ENCODE data around the gene CCDC186.
A peak's percentile ranks its signal among the peaks of the same experiment; 100 is the strongest.

CCDC186 gene

DNA sequence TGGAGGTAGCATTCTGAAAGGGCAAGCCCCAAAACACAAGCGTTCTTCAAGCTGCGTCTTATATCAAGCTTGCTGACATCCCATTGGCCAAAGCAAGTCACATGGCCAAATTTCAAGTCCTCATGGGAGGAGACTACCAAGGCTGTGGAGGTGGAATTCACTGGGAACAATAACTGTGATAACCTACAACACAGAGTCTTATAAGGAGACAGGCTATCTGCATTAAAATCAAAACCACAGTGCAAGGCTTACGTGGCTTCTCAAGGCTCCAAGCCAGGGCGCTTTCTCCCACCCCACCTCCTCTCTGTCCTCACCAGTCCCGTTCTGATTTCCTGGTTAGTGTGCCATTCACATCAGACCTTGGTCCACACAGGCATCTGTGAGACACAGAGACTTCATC, 91.0 kb downstream of the CCDC186 start:
- TF ChIP-seq, protein P1, sequence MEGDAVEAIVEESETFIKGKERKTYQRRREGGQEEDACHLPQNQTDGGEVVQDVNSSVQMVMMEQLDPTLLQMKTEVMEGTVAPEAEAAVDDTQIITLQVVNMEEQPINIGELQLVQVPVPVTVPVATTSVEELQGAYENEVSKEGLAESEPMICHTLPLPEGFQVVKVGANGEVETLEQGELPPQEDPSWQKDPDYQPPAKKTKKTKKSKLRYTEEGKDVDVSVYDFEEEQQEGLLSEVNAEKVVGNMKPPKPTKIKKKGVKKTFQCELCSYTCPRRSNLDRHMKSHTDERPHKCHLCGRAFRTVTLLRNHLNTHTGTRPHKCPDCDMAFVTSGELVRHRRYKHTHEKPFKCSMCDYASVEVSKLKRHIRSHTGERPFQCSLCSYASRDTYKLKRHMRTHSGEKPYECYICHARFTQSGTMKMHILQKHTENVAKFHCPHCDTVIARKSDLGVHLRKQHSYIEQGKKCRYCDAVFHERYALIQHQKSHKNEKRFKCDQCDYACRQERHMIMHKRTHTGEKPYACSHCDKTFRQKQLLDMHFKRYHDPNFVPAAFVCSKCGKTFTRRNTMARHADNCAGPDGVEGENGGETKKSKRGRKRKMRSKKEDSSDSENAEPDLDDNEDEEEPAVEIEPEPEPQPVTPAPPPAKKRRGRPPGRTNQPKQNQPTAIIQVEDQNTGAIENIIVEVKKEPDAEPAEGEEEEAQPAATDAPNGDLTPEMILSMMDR (IDR thresholded peaks at IDR 0.05; ENCODE audit: borderline replicate concordance, extremely low read depth, low read length, poor library complexity, severe bottlenecking), result no peak
- TF ChIP-seq EZH2 (IDR thresholded peaks at IDR 0.05; ENCODE audit: borderline replicate concordance, low read depth, low read length, severe bottlenecking), result no peak
- Histone ChIP-seq H3K9me3 (ENCODE audit: insufficient read depth, low read length, severe bottlenecking) (no peaks in the 10 kb centered on the region), H2AFZ (ENCODE audit: low read depth, low read length) (peak overlapping the region; percentile 43; the same call in 1 of the 2 replicates), H3K4me2 (ENCODE audit: insufficient read depth, low read length) (no peak overlapping the region), H3K4me3 (ENCODE audit: low read depth in 1 of 2, low read length in 2 of 2) (no peak overlapping the region), H3K27me3 (ENCODE audit: insufficient read depth, low read length, poor library complexity) (no peaks in the 10 kb centered on the region), H3K79me2 (ENCODE audit: insufficient read depth, low read length) (no peaks in the 10 kb centered on the region), H3K27ac (ENCODE audit: low read length) (peak overlapping the region; percentile 28; the same call in 1 of the 2 replicates), H3K4me1 (ENCODE audit: insufficient read depth, low read length) (peaks cover 14% of the 10 kb centered on the region), H3K9ac (ENCODE audit: low read depth, low read length) (no peak overlapping the region), H4K20me1 (ENCODE audit: insufficient read depth, low read length) (no peaks in the 10 kb centered on the region), H3K36me3 (ENCODE audit: insufficient read depth, low read length) (no peaks in the 10 kb centered on the region)
- DNase-seq, result peak; percentile 44
- peak; percentile 73 for ATAC-seq (ENCODE audit: insufficient read depth, low read depth)

DNA sequence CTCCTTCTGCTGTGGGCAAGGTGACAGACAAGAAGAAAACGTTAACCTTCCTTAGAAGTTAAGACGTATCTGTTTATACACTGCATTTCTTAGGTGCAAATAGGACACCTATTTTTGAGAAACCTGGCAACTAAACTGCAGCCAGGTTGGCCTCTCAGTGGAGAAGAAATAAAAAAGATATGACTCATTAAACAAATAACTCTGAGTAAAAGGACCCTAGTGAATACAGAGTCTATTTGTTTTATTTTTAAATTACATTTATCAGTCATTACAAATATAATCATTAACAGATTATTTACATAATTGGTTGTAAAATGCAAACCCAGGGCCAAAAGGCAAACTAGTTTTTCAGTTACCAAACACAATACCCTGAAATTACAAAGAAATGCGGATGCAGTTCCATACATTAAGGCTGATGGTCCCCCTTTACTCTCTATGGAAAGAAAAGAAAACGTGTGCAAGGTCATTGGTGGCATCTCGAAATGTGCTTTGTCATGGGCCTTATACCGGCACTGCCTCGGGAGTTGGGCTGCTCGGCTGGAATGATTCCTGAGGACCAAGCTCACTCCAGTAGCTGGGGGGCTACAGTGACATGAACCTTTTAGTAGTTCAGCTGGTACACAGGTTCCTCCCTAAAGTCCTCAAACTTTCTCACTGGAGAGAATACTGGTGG, 92.0 kb downstream of the CCDC186 start:
- no peak overlapping the region for H3K27ac ChIP-seq (ENCODE audit: low read length)
- TF ChIP-seq, protein P1 (IDR thresholded peaks at IDR 0.05; ENCODE audit: borderline replicate concordance, extremely low read depth, low read length, poor library complexity, severe bottlenecking), result no peak
- TF ChIP-seq EZH2 (IDR thresholded peaks at IDR 0.05; ENCODE audit: borderline replicate concordance, low read depth, low read length, severe bottlenecking), result no peak
- no peaks in the 10 kb centered on the region for H4K20me1 ChIP-seq (ENCODE audit: insufficient read depth, low read length)
- DNase-seq, result no peak
- H2AFZ ChIP-seq (ENCODE audit: low read depth, low read length), result peak overlapping the region; percentile 23; the same call in 1 of the 2 replicates
- H3K4me1 ChIP-seq (ENCODE audit: insufficient read depth, low read length), result peaks cover 14% of the 10 kb centered on the region
- H3K79me2 ChIP-seq (ENCODE audit: insufficient read depth, low read length), result no peaks in the 10 kb centered on the region
- H3K4me2 ChIP-seq (ENCODE audit: insufficient read depth, low read length), result no peak overlapping the region
- no peaks in the 10 kb centered on the region for H3K9me3 ChIP-seq (ENCODE audit: insufficient read depth, low read length, severe bottlenecking)
- H3K27me3 ChIP-seq (ENCODE audit: insufficient read depth, low read length, poor library complexity), result no peaks in the 10 kb centered on the region
- no peak overlapping the region for H3K9ac ChIP-seq (ENCODE audit: low read depth, low read length)
- H3K36me3 ChIP-seq (ENCODE audit: insufficient read depth, low read length), result no peaks in the 10 kb centered on the region
- no peak for ATAC-seq (ENCODE audit: insufficient read depth, low read depth)
- H3K4me3 ChIP-seq (ENCODE audit: low read depth in 1 of 2, low read length in 2 of 2), result no peak overlapping the region

DNA sequence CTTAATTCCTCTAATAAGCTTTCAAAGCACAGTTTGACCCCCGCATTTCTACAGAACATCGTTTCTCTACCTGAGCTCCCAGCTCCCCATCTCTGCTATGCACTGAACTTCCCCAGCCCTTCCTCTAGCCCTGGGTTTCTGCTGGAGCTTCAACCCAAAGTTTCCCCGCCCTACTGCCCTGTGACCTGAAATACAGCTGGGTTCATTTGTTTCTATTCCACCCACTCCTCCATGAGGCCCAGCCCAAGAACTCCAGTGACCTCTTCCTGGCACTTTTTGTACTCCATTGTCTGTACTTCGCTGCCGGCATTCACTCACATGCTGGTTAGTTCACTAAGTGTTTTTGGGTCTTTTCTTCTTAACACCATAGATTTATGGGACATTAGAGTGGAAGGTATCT, 94.6 kb downstream of the CCDC186 start:
- ATAC-seq (ENCODE audit: insufficient read depth, low read depth), result no peak
- Histone ChIP-seq H4K20me1 (ENCODE audit: insufficient read depth, low read length) (no peaks in the 10 kb centered on the region), H3K79me2 (ENCODE audit: insufficient read depth, low read length) (no peaks in the 10 kb centered on the region), H3K4me2 (ENCODE audit: insufficient read depth, low read length) (no peak overlapping the region), H3K9ac (ENCODE audit: low read depth, low read length) (no peak overlapping the region), H3K36me3 (ENCODE audit: insufficient read depth, low read length) (no peaks in the 10 kb centered on the region), H3K27me3 (ENCODE audit: insufficient read depth, low read length, poor library complexity) (no peaks in the 10 kb centered on the region), H3K9me3 (ENCODE audit: insufficient read depth, low read length, severe bottlenecking) (no peaks in the 10 kb centered on the region), H3K4me1 (ENCODE audit: insufficient read depth, low read length) (peaks cover 19% of the 10 kb centered on the region), H3K4me3 (ENCODE audit: low read depth in 1 of 2, low read length in 2 of 2) (no peak overlapping the region), H3K27ac (ENCODE audit: low read length) (no peak overlapping the region), H2AFZ (ENCODE audit: low read depth, low read length) (no peak overlapping the region)
- DNase-seq, result no peak
- no peak for TF ChIP-seq EZH2 (IDR thresholded peaks at IDR 0.05; ENCODE audit: borderline replicate concordance, low read depth, low read length, severe bottlenecking)
- TF ChIP-seq, protein P1 (IDR thresholded peaks at IDR 0.05; ENCODE audit: borderline replicate concordance, extremely low read depth, low read length, poor library complexity, severe bottlenecking), result no peak

Data from DND-41 (cell line).